Endothelial cell (in vitro differentiated cells): ENCODE measurements around the gene CBX2. TPM values are rescaled to one million over a fixed set of nuclear protein-coding genes. Genes with fewer than 3 reads are reported as not detected.

ENCODE experiments used
- DNase-seq: peaks from one replicate; pipeline ENCODE4 v3.0.0; 2021; ENCODE audit warnings: low spot score
- H3K27ac Mint-ChIP-seq: one replicate; pipeline ENCODE4 v1.8.0; 2021; ENCODE audit warnings: mixed read lengths, inconsistent platforms; ENCODE audit not compliant: unreplicated experiment
- H3K27me3 Mint-ChIP-seq: one replicate; pipeline ENCODE4 v1.8.0; 2021; ENCODE audit warnings: mild to moderate bottlenecking, moderate library complexity, mixed read lengths, inconsistent platforms; ENCODE audit not compliant: unreplicated experiment
- H3K36me3 Mint-ChIP-seq: one replicate; pipeline ENCODE4 v1.8.0; 2021; ENCODE audit warnings: mild to moderate bottlenecking, low read depth, mixed read lengths, inconsistent platforms; ENCODE audit not compliant: unreplicated experiment
- H3K4me1 Mint-ChIP-seq: one replicate; pipeline ENCODE4 v1.8.0; 2021; ENCODE audit warnings: mild to moderate bottlenecking, mixed read lengths, inconsistent platforms; ENCODE audit not compliant: unreplicated experiment
- H3K4me3 Mint-ChIP-seq: one replicate; pipeline ENCODE4 v1.8.0; 2021; ENCODE audit warnings: mild to moderate bottlenecking, mixed read lengths, inconsistent platforms; ENCODE audit not compliant: unreplicated experiment
- H3K9me3 Mint-ChIP-seq: one replicate; pipeline ENCODE4 v1.8.0; 2021; ENCODE audit warnings: mixed read lengths, inconsistent platforms; ENCODE audit not compliant: unreplicated experiment
- total RNA-seq: library from RNA; stranded (reverse); fragmentation: NEBNext Ultra II Directional; extraction: Animal tissue kit (Norgen Biotek cat#: 25700); gene quantifications from one replicate; pipeline ENCODE4 v1.2.1, GENCODE V29; 2021; ENCODE audit not compliant: unreplicated experiment
- TF ChIP-seq, protein P1 (sequence below): fragments of 200-600 bp; sonication (generic); IDR thresholded peaks from one replicate; pipeline ENCODE4 v1.5.0; 2021; ENCODE audit warnings: antibody characterized with exemption; ENCODE audit not compliant: unreplicated experiment

The CBX2 gene
- total RNA-seq, 1 donor from 2014 or later, result 50.0 TPM

DNA sequence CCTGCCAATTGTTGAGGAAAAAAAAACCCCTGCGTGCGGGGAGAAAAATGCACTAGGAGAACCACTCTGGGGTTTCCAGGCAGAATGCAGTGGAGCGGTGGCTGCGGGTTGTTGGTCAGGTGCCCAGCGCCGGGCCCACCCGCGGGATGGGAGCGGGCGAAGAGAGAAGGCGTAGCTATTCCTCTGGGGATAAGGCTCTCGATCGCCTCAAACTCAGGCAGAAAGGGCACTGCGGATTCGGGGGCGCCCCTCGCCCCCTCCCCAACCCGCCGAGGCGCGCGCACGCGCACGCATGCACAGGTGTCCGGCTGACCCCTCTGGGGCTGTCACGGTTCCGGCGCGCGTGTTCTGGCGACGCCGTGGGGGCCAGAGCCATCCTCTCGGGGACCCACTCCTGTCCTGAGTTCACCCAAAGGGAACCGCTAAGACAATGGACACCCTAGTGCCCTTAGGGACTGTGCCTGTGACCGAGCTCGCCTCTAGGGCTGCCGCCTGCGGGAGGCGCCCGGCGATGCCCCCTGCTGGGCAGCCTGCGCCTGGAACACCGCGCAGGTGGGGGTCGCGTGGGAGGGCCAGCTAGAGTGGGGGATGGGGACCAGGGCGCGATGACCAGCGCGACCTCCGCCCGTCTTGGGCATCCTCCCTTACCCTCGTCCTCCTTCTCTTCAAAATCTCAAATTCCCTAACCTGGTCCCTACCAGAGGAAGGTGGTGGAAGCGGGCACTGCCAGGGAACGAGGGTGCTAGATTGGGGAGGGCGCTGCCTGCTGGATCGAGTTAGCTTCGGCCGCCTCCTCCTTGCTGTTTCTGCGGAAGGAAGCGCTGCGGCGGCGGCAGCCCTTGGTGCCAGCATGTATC lies 33.3 kb downstream of the CBX2 start:
- peaks cover 41% of the 10 kb centered on the region for H3K27me3 Mint-ChIP-seq
- no peak overlapping the region for H3K27ac Mint-ChIP-seq
- H3K4me3 Mint-ChIP-seq, result peak overlapping the region; percentile 56
- H3K36me3 Mint-ChIP-seq, result no peaks in the 10 kb centered on the region
- peak; percentile 70 for DNase-seq
- peaks cover 9% of the 10 kb centered on the region for H3K4me1 Mint-ChIP-seq
- TF ChIP-seq, protein P1, sequence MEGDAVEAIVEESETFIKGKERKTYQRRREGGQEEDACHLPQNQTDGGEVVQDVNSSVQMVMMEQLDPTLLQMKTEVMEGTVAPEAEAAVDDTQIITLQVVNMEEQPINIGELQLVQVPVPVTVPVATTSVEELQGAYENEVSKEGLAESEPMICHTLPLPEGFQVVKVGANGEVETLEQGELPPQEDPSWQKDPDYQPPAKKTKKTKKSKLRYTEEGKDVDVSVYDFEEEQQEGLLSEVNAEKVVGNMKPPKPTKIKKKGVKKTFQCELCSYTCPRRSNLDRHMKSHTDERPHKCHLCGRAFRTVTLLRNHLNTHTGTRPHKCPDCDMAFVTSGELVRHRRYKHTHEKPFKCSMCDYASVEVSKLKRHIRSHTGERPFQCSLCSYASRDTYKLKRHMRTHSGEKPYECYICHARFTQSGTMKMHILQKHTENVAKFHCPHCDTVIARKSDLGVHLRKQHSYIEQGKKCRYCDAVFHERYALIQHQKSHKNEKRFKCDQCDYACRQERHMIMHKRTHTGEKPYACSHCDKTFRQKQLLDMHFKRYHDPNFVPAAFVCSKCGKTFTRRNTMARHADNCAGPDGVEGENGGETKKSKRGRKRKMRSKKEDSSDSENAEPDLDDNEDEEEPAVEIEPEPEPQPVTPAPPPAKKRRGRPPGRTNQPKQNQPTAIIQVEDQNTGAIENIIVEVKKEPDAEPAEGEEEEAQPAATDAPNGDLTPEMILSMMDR, result peak; percentile 49
- no peaks in the 10 kb centered on the region for H3K9me3 Mint-ChIP-seq

DNA sequence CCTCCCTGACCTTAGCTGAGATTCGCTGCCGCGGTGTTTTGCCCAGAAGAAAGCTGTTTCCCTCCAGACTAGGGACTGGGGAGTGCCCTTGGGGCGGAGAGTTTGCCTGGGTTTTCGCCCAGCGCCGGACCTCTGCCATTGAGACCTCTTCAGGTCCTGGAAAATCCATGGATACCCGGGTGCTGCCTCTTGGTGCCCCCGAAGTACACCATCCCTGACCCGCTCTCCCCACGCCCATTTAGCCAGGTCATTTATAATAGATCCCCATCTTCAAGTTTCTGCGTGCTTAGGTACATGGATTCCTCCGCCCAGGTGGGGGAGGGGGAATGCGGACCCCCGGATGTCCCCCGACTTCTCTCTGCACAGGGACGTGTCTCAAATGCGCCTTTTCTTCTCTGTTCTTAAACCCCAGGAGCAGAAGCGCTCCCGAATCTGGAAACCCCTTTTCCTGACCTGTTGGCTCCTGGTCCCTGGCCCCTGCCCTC lies 34.0 kb downstream of the CBX2 start:
- peak overlapping the region; percentile 56 for H3K4me3 Mint-ChIP-seq
- no peaks in the 10 kb centered on the region for H3K36me3 Mint-ChIP-seq
- DNase-seq, result no peak
- H3K9me3 Mint-ChIP-seq, result no peaks in the 10 kb centered on the region
- peaks cover 9% of the 10 kb centered on the region for H3K4me1 Mint-ChIP-seq
- TF ChIP-seq, protein P1, result no peak
- peaks cover 42% of the 10 kb centered on the region for H3K27me3 Mint-ChIP-seq
- no peak overlapping the region for H3K27ac Mint-ChIP-seq

DNA sequence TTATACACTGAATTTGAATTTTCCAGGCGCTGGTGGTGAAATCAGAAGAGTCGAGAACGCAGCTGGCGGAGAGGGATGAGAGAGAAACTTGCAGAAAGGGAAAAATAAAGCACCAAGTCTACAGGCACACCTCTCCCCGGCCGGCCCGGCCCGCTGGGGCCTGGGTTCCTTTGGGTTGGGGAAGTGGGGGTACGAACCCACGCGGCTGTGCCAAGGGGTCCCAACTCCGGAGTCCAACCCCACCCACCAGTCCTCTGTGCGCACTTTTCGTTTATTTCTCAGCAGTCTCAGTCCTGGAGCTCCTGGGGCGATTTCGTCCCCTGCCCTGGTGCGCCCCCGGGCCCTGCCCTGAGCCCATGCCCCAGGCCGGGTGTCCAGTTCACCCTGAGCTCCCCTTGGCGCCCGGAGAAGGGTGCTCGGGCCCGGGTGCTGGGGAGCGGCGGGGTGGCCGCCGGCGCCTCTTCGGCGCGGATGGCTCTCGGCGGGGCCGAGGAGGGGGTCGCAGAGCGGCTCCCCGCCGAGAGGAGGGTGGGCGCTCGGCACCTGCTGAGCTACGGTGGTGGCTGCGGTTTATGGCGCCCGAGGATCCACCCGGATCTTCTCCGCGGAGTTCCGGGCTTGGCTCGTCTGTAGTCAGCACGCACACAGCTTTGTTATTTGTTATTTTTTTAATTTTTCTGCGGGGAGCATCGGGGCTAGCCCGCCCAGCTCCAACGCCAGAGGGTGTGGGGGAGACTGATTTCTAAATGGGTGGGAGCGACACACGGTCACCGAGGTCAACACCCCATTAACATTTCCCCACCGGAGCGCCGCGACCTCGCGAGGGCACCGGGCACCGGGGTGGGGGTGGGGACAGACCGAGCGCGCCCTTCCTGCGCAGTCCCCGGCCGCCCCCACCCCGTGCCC lies 34.7 kb downstream of the CBX2 start:
- Mint-ChIP-seq H3K27me3 (peaks cover 37% of the 10 kb centered on the region), H3K4me1 (peaks cover 9% of the 10 kb centered on the region), H3K27ac (no peak overlapping the region), H3K9me3 (no peaks in the 10 kb centered on the region), H3K4me3 (peak overlapping the region; percentile 56), H3K36me3 (no peaks in the 10 kb centered on the region)
- peak; percentile 11 for DNase-seq
- TF ChIP-seq, protein P1, result no peak

DNA sequence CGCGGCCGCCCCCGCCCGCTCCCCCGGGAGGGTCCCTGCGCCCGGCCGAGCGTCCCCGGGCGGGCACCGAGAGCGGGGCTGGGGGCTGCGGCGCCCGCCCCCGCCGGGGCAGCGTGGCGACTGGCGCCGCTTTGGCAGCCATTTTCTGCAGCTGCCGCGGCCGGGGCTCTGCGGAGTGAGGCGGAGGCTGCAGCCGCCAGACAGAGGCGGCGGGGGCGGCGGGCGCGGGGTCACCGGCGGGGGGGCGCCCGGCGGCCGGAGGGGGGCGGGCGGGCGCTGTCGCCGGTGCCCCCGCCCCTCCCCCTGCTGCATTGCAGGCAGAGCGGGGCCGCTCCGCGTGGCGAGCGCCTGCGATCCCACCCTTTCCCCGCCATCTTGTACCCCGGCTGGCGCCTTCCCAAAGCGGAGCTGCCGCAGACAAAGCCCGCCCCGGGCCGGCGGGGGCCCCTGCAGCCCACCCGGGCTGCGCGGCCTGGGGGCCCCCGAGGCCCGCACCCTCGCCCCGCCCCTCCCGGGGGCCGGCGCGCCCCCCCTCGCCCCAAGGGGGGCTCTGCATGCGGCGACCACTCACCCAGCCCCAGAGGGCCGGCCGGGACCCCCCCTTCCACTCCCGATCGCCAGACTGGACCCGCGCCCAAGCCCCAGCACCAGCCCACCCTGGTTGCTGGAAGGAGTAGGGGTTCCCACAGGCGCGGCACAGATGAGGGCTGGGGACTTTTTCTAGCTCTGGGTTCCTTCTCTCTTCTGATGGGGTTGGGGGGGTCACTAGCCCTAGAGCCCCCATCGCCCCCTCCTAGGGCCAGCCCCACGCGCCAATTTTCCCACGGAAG lies 35.6 kb downstream of the CBX2 start:
- Mint-ChIP-seq H3K27ac (no peak overlapping the region), H3K4me1 (peaks cover 9% of the 10 kb centered on the region), H3K4me3 (no peak overlapping the region), H3K27me3 (peaks cover 32% of the 10 kb centered on the region), H3K36me3 (no peaks in the 10 kb centered on the region), H3K9me3 (no peaks in the 10 kb centered on the region)
- TF ChIP-seq, protein P1, result no peak
- DNase-seq, result peak; percentile 37
